WERI-Rb-1 (cell line): Measurements from ENCODE around the gene C22orf15.

Source experiments
- DNase-seq: peaks from one replicate; pipeline ENCODE4 v3.0.0-alpha.2; 2020
- H3K27ac ChIP-seq: fragments of 250-450 bp; sonication (Bioruptor Pico); 2 replicates; pipeline ENCODE4 v1.5.1; 2020; ENCODE audit warnings: mild to moderate bottlenecking, moderate library complexity
- H3K27me3 ChIP-seq: fragments of 250-450 bp; sonication (Bioruptor Pico); 2 replicates; pipeline ENCODE4 v1.5.1; 2021; ENCODE audit warnings: mild to moderate bottlenecking, low read depth, moderate library complexity; ENCODE audit not compliant: insufficient read depth, severe bottlenecking
- H3K36me3 ChIP-seq: fragments of 250-450 bp; sonication (Bioruptor Pico); 2 replicates; pipeline ENCODE4 v1.5.1; 2020; ENCODE audit warnings: mild to moderate bottlenecking, moderate library complexity
- H3K4me3 ChIP-seq: 2 replicates; pipeline ENCODE4 v1.5.1; 2011; ENCODE audit warnings: low read depth, mild to moderate bottlenecking, control low read depth, low read length
- H3K9me3 ChIP-seq: fragments of 250-450 bp; sonication (Bioruptor Pico); 2 replicates; pipeline ENCODE4 v1.5.1; 2021; ENCODE audit warnings: mild to moderate bottlenecking, moderate library complexity; ENCODE audit not compliant: severe bottlenecking
- TF ChIP-seq, protein P1 (sequence below): IDR thresholded peaks from 2 replicates; pipeline ENCODE4 v1.5.1; 2011; ENCODE audit warnings: low read depth, mild to moderate bottlenecking, control low read depth, inconsistent platforms, low read length

The C22orf15 gene, protein sequence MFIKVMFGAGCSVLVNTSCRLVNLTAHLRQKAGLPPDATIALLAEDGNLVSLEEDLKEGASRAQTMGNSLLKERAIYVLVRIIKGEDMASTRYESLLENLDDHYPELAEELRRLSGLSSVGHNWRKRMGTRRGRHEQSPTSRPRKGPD

DNA sequence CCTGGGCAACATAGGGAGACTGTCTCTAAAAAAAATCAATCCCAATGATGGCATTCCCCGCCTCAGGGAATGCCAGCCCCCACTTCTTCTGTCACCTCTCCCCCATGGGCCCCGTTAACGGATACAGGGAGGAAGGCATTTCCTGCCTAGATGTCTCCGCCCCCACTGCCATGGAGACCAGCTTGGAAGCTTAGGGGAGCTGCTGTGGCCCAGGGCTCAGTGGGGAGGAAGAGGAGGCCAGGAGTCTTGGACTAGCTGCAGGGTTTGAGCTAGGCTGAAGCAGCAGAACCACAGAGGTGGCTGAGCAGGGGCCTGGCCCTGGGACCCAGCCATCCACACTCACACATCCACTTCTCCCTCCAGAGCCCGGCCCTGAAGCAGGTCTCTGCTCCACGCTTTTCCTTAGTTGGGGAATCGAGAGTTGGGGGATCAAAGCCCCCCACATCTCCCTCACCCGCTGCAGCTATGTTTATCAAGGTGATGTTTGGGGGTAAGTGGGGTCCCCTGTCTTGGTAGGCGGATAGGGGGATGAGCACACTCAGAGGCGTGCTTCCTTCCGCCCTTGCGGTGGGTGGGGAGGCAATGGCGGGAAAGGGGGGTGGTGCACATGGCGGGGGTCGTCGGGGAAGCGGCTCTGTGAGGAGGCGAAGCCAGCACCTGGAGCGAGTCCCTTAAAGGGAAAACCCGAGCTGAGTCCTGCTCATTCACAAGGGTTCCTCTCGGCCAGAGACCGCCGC, at the start of gene C22orf15:
Gene C22orf15 (plus strand): TSS at position 149 of the 737 bp plus-strand sequence. CDS start 317 bp downstream, at position 466.
- Histone ChIP-seq H3K36me3 (peaks cover 16% of the 10 kb centered on the region), H3K9me3 (no peaks in the 10 kb centered on the region), H3K27me3 (no peaks in the 10 kb centered on the region), H3K27ac (no peak within 1 kb of the TSS; the same call in 1 of the 2 replicates), H3K4me3 (no peak within 1 kb of the TSS)
- TF ChIP-seq, protein P1, sequence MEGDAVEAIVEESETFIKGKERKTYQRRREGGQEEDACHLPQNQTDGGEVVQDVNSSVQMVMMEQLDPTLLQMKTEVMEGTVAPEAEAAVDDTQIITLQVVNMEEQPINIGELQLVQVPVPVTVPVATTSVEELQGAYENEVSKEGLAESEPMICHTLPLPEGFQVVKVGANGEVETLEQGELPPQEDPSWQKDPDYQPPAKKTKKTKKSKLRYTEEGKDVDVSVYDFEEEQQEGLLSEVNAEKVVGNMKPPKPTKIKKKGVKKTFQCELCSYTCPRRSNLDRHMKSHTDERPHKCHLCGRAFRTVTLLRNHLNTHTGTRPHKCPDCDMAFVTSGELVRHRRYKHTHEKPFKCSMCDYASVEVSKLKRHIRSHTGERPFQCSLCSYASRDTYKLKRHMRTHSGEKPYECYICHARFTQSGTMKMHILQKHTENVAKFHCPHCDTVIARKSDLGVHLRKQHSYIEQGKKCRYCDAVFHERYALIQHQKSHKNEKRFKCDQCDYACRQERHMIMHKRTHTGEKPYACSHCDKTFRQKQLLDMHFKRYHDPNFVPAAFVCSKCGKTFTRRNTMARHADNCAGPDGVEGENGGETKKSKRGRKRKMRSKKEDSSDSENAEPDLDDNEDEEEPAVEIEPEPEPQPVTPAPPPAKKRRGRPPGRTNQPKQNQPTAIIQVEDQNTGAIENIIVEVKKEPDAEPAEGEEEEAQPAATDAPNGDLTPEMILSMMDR = no peak
- peak; percentile 53 for DNase-seq

DNA sequence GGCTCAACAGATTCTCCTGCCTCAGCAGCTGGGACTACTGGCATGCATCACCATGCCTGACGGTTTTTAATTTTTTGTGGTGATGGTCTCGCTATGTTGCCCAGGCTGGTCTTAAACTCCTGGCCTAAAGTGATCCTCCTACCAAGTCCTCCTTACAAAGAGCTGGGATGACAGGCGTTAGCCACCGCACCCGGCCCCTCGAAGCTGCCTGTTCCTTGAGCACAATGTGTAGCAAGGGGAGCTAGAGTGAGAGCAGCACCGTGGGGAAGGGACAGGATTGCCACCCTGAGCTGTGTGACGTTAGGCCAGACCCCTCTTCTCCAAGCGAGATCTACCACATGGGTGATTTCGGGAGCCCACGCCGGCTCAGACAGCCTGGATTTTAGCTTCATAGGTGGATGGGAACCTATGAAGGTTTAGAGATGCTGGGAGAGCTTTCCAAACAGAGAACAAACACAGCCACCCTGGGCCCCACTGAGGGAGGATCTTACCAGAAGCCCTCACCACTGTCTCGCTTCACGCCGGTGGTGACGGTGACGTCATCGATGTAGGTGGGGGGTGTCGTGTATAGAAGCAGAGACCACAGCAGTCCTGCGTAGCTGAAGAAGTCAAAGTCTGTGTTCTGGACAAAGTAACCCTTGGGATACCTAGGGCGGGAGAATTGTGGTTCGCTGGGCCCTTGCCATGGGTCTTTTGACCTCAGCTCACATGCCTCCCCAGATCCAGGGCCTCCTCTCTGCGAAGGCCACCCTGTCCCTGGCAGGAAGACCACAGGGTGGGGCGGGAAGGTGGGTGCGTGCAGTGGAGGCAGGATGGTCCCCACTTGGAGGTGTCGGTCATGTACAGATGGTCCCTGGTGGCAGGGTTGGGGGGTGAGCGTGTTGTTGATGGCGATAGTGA, 48.8 kb upstream of the C22orf15 start:
- Histone ChIP-seq H3K36me3 (peaks cover 57% of the 10 kb centered on the region), H3K4me3 (no peak overlapping the region), H3K9me3 (no peaks in the 10 kb centered on the region), H3K27me3 (no peaks in the 10 kb centered on the region), H3K27ac (no peak overlapping the region)
- TF ChIP-seq, protein P1 = no peak
- DNase-seq = no peak

DNA sequence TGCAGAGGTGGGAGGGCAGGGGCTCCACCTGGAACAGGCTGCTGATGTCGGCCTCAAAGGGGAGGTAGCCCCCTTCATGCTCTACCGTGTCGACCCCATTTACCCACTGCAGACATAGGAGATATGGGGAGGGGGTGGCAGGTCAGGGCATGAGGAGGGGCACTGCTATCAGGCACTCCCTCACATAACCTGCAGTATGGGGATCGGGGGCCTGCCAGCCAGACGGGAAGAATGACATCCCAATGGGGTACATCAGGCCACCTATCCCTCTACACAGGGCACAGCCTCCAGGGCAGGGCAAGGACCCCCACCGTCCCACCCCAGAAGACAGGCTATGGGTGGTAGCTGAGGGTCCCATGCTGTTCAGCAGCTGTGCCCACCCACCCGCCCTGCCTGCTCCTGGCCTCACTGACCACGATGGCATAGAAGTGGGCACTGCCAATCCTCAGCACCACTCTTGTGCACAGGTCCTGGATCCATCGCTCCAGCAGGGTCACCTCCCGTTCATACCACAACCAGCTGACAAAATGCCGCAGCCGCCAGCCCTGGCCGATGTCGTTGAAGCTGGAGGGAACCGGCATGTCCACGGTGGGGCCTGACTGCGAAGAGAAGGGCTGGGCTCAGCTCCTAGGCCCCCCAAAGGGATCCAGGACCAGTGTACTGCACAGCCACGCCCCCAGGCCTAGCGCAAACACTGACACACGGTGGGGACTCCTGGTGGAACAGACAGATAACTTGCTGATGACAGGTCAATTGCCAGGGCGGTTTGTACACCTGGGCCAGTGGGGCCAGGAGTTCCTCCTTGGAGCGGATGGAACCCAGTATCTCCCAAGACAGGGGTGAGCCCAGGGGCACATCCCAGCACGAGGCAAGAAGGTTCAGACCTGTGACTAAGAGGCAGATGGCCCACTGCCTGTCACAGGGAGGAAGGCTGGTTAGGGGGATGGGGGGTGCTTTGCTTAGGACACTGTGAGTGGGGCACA, 47.9 kb upstream of the C22orf15 start:
- TF ChIP-seq, protein P1 = no peak
- no peak overlapping the region for H3K4me3 ChIP-seq
- H3K9me3 ChIP-seq = no peaks in the 10 kb centered on the region
- H3K27me3 ChIP-seq = no peaks in the 10 kb centered on the region
- DNase-seq = no peak
- peaks cover 48% of the 10 kb centered on the region for H3K36me3 ChIP-seq
- H3K27ac ChIP-seq = no peak overlapping the region

DNA sequence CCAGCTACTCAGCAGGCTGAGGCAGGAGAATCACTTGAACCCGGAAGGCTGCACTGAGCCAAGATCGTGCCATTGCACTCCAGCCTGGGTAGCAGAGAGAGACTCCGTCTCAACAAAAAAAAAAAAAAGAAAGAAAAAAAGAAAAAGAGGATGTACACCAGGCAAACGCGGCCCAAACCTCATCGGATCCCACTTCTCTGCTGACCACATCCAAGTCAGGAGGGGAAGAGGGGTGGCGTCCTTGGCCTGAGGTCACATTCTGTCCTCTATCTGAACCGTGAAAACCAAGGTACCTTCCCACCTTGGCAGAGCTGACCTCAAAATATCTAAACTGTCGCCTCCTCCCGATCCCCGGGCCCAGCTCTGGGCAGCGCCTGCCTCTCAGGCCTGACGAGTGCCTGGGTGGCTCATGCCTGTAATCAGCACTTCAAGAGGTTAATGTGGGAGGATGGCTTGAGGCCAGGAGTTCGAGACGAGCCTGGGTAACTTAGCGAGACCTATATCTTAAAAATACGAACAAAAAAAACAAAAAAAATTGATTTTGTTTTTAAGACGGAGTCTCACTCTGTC, 46.9 kb upstream of the C22orf15 start:
- Histone ChIP-seq H3K27me3 (no peaks in the 10 kb centered on the region), H3K27ac (no peak overlapping the region), H3K9me3 (no peaks in the 10 kb centered on the region), H3K36me3 (peaks cover 39% of the 10 kb centered on the region), H3K4me3 (no peak overlapping the region)
- no peak for DNase-seq
- TF ChIP-seq, protein P1 = no peak
